ENCODE data around the gene SHC3. TPM values are rescaled to one million over a fixed set of nuclear protein-coding genes. Genes with fewer than 3 reads are reported as not detected.

SHC3 gene
- total and polyA plus RNA-seq, 9 of the 15 experiments (the other 6 are each of a cell fraction or from before 2014, with no cell fraction given) = not detected

GRCh38 chr9:89052470-89053097 lies 126.0 kb downstream of the SHC3 start (continued):
- TF ChIP-seq DACH1 (IDR thresholded peaks at IDR 0.05; ENCODE audit: partially characterized antibody) = peak; percentile 56
- no peak for TF ChIP-seq SIN3B (IDR thresholded peaks at IDR 0.05; ENCODE audit: low read depth)
- TF ChIP-seq E2F5 (CRISPR knock-in tag; IDR thresholded peaks at IDR 0.05) = no peak
- TF ChIP-seq EP300 (IDR thresholded peaks at IDR 0.05; ENCODE audit: low read length) = peak; percentile 45; the same call in 1 of the 2 replicates
- no peak for TF ChIP-seq ZNF436 (CRISPR knock-in tag; IDR thresholded peaks at IDR 0.05)
- TF ChIP-seq KAT2B (IDR thresholded peaks at IDR 0.05; ENCODE audit: low read depth, low read length) = no peak
- peak; percentile 69 for TF ChIP-seq TEAD4 (IDR thresholded peaks at IDR 0.05; ENCODE audit: low read length)
- no peak for TF ChIP-seq TEAD4 (CRISPR knock-in tag; IDR thresholded peaks at IDR 0.05; ENCODE audit: borderline replicate concordance)
- TF ChIP-seq ID3 (CRISPR knock-in tag; IDR thresholded peaks at IDR 0.05) = no peak
- TF ChIP-seq ID3 (tag; IDR thresholded peaks at IDR 0.05) = no peak
- 0 out of 2 replicates have a peak, but pooled peaks have one; percentile 14 for TF ChIP-seq JUND (IDR thresholded peaks at IDR 0.05; ENCODE audit: borderline replicate concordance, low read depth, low read length)
- no peak for TF ChIP-seq JUND (tag; IDR thresholded peaks at IDR 0.05; ENCODE audit: borderline replicate concordance, low read depth, low read length)
